GM12891 (cell line): ENCODE results near the gene MAP3K13. TPM values are rescaled to one million over a fixed set of nuclear protein-coding genes. Genes with fewer than 3 reads are reported as not detected.

Experiments
- DNase-seq: peaks from one replicate; pipeline ENCODE4 v3.0.0; 2011; ENCODE audit warnings: low spot score; ENCODE audit not compliant: insufficient read length
- FAIRE-seq: peaks from 2 replicates; lab custom pipeline; 2011; peaks lifted over from hg19 to GRCh38; lab: Jason Lieb, UNC
- PAX5 ChIP-seq: IDR thresholded peaks from 2 replicates; pipeline ENCODE4 v1.6.1; 2011; ENCODE audit warnings: low read length, moderate library complexity, mild to moderate bottlenecking; ENCODE audit not compliant: insufficient read depth, severe bottlenecking
- POLR2A ChIP-seq: IDR thresholded peaks from 2 replicates; pipeline ENCODE4 v1.6.1; 2011; ENCODE audit warnings: low read depth, low read length, control low read depth
- POLR2AphosphoS5 ChIP-seq: IDR thresholded peaks from 2 replicates; pipeline ENCODE4 v1.6.1; 2011; ENCODE audit warnings: low read depth, low read length, control low read depth
- POU2F2 ChIP-seq: IDR thresholded peaks from 2 replicates; pipeline ENCODE4 v1.6.1; 2011; ENCODE audit warnings: low read depth, mild to moderate bottlenecking, control low read depth, low read length, moderate library complexity
- SPI1 ChIP-seq: IDR thresholded peaks from 2 replicates; pipeline ENCODE4 v1.6.1; 2011; ENCODE audit warnings: low read depth, low read length, control low read depth
- TAF1 ChIP-seq: IDR thresholded peaks from 2 replicates; pipeline ENCODE4 v1.6.1; 2011; ENCODE audit warnings: low read depth, low read length, control low read depth
- polyA plus RNA-seq: library from polyadenylated mRNA; unstranded; fragments of >200 nt; gene quantifications from one replicate; pipeline ENCODE4 v1.2.1, GENCODE V29; 2012; ENCODE audit warnings: low read depth, missing spikeins, inconsistent platforms; ENCODE audit not compliant: missing spikeins

The MAP3K13 gene, protein sequence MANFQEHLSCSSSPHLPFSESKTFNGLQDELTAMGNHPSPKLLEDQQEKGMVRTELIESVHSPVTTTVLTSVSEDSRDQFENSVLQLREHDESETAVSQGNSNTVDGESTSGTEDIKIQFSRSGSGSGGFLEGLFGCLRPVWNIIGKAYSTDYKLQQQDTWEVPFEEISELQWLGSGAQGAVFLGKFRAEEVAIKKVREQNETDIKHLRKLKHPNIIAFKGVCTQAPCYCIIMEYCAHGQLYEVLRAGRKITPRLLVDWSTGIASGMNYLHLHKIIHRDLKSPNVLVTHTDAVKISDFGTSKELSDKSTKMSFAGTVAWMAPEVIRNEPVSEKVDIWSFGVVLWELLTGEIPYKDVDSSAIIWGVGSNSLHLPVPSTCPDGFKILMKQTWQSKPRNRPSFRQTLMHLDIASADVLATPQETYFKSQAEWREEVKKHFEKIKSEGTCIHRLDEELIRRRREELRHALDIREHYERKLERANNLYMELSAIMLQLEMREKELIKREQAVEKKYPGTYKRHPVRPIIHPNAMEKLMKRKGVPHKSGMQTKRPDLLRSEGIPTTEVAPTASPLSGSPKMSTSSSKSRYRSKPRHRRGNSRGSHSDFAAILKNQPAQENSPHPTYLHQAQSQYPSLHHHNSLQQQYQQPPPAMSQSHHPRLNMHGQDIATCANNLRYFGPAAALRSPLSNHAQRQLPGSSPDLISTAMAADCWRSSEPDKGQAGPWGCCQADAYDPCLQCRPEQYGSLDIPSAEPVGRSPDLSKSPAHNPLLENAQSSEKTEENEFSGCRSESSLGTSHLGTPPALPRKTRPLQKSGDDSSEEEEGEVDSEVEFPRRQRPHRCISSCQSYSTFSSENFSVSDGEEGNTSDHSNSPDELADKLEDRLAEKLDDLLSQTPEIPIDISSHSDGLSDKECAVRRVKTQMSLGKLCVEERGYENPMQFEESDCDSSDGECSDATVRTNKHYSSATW
- polyA plus RNA-seq = 11.1 TPM

DNA sequence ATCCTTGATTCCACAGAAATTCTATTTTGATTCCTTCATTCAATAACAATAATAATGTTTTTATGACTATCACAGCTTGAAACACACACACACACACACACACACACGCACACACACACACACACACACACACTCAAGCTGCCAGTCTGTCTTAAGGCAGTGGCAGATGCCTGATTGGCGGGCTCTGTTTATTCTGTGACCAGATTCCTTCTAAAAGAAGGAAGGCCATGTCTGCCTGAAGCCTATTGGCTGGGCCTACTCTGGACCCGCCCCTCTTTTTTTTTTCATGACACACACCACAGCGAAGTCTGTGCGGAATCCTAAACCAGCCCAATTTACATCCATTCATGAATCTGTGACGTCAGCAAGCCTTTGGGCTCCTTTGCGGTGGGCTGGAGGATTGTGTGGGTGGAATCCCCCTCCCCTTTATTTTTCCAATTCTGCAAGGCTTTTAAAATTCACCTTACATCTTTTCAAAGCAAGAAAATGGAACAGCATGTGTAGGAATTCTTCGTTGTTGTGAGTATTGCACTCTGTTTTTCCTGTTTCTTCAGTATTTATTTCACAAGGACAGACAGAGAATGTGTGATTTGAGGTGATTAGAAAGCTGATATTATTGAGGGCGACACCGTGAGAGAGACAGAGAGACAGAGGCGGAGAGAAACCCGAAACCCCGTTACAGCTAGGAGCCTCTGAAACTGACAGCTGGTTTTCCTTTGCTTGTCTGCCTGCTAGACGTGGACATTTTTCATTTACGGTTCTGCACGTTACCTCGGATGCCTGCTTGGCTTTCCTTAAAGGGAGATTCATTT is at the start of gene MAP3K13:
Gene MAP3K13, plus strand, starts transcription at position 287 of the 812 bp plus-strand sequence. CDS start 65,446 bp downstream, outside the sequence.
- DNase-seq (peak; percentile 48), FAIRE-seq (peak; percentile 91)
- TF ChIP-seq SPI1 = peak; percentile 50
- no peak for TF ChIP-seq TAF1
- no peak for TF ChIP-seq POLR2A
- no peak for TF ChIP-seq PAX5
- peak; percentile 76; the same call in 1 of the 2 replicates for TF ChIP-seq POU2F2
- 0 out of 2 replicates have a peak, but pooled peaks have one; percentile 40 for TF ChIP-seq POLR2AphosphoS5

DNA sequence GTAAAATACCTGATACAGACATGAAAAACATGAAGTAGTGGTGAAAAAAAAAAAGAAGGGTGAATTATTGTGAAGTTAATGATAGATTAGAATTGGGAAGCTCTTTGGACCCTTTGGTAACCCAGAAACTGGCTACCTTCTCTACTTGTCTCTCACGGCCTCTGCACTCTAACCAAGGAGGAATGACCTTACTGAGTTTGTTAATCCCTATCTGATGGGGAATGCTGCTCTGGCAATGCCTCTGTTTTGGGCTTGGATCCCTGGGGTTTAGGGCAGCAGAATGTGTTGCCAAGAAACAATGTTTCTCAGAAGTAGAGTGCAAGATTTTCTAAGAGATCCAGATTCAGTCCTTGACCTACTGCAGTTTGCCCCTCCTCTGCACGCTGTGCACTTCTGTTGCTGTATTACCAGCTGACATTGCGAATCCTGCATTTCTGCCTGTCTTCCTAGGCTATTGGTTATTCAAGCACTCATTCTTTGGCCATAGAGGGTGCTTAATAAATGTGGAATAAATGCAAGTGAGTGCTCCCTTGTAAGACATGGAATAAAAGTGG is 49.2 kb upstream of the MAP3K13 start:
- no peak for DNase-seq
- no peak for TF ChIP-seq TAF1
- no peak for FAIRE-seq

DNA sequence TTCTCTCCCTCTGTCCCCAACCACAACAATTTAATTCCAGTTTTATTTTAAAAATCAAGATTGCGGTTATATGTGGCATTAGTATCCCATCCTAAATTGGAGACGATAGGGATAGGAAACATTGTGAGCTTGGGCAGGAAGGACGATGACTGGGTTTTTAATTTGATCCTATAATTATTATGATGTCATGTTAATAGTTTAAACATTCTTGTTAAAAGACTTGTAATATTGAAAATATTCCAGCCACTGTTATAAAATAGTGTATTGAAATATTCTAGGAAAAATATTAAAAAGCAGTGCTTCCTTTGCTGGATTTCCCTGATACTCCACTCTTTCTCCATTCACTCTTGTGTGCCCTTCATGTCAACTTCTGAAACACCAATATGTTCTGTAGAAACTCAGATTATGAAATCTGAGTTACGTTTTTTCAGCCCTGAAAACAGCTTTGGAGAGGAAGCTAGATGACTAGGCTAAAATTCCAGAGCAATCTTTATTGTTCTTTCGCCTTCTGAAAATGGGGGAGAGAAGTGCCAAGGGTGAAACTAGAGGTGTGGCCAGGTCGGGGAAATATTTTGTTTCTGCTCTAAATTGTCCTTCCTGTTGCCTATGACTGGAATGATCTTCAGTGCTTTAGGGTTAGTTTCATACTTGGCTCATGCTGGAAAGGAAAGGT is 46.1 kb upstream of the MAP3K13 start:
- DNase-seq (no peak), FAIRE-seq (no peak)
- TF ChIP-seq POLR2AphosphoS5 = no peak
- TF ChIP-seq SPI1 = no peak

DNA sequence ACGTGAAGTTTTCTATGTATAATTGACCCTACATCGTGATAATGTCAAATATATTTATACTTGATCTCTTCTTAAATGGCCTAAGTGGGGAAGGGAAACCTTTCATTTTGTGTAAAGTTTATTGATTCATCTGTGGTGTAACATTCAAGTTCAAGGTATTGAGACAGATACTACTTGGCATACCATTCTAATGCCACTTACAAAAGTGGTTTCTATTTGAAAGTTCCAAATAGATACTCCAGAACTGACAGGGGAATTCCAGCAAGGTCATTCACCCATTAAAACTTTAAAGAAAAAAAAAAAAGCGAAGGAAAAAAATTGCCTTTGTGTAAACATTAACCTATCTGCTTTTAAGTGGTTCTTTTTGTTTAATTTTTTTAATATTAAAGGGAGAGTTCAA is 45.3 kb upstream of the MAP3K13 start:
- FAIRE-seq = no peak
- TF ChIP-seq POU2F2 = no peak
- TF ChIP-seq POLR2AphosphoS5 = no peak
- no peak for TF ChIP-seq TAF1
- TF ChIP-seq SPI1 = no peak
- TF ChIP-seq PAX5 = no peak
- no peak for TF ChIP-seq POLR2A
- DNase-seq = no peak

DNA sequence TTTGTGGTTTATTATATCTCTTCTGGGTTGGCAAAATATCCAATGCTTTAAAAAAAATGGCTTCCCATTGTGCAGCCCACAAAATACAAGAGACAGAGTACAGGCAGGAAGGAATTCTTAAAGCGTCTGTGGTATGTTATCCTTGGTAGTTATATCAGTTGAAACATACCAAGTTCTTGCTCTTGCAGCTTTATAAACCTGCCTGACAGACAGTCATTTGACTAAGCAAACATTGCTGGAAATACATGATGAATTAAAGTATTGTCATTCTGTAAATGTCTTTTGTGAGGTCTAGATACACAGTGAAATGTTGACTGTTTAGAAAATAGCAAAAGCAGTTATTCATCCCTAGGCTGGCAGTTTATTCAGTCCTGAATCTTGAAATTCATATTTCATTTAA is 44.8 kb upstream of the MAP3K13 start:
- no peak for FAIRE-seq
- no peak for DNase-seq
- TF ChIP-seq POLR2A = no peak

DNA sequence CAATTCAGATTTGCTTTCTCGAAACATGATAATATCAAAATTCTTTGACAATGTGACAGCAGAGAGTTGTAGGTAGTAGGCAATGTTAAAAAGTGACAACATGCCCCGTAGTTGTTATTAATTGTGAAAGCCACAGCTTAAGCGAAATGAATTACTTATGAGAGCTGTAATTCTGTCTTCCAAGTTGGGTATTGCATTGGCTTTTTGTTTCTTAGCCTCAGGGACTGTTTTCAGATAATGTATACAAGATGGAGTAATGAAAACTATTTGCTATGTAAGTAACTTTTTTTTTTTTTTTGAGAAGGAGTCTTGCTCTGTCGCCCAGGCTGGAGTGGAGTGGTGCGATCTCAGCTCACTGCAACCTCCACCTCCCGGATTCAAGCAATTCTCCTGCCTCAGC is 43.1 kb upstream of the MAP3K13 start:
- TF ChIP-seq SPI1 (no peak), TAF1 (no peak), POLR2A (no peak), POU2F2 (no peak), POLR2AphosphoS5 (no peak), PAX5 (no peak)
- FAIRE-seq = no peak

DNA sequence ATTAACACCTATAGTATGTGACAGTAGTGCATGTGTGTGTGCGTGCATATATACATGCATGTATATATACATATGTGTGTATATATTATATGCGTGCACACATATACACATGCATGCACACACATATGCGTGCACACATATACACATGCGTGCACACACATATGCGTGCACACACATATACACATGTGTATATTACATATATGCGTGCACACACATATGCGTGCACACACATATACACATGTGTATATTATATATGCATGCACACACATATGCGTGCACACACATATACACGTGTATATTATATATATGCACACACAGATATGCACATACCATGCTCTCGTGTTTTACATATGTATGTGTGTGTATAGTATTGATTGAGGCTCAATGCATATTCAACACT is 42.0 kb upstream of the MAP3K13 start:
- FAIRE-seq = peak; percentile 28
- TF ChIP-seq SPI1 (no peak), POLR2A (no peak), POU2F2 (no peak), POLR2AphosphoS5 (no peak), TAF1 (no peak), PAX5 (no peak)
- no peak for DNase-seq

More for the DNA sequence above, 43.1 kb upstream of the MAP3K13 start:
- no peak for DNase-seq

DNA sequence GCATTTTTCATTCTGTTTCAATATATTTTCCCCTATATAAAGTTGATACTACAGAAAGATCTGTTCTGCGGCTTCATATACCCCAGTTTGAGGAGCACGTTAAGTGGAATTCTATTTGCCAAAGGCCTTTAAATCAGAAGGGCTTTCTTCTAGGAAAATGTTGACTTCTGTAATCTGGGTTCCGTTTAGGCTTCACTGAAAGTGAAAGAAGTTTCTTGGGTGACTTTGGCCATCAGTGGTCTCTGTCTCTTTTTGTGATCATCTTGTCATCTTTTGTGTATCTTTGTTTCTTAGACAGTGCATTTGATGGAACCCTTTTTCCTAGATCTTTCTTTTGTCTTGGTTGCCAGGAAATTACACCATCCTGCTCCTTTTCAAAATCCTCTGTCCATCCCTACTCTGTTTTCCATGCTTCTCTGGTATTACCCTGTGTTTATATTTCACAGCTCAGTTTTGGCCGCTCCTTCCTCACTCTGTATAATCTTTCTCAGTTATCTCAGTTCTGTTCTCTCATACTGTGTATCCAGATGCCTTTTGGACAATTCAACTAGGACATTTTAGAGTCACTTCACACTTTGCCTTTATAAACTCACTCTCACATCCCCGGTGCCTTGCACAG is 40.7 kb upstream of the MAP3K13 start:
- DNase-seq (no peak), FAIRE-seq (no peak)
- TF ChIP-seq SPI1 (no peak), POLR2AphosphoS5 (no peak), PAX5 (no peak), POLR2A (no peak), POU2F2 (no peak), TAF1 (no peak)
